Trophoblast cell (in vitro differentiated cells and primary cell): ENCODE results near the gene PSMD4.

Source experiments
- DNase-seq, 2 donors: peaks; one replicate each; pipeline ENCODE4 v3.0.0-alpha.2; 2016
- H2AFZ ChIP-seq: 2 replicates; pipeline ENCODE4 v1.6.1; 2013; ENCODE audit warnings: low read length, moderate library complexity, mild to moderate bottlenecking; ENCODE audit not compliant: insufficient read depth, poor library complexity
- H2AK5ac ChIP-seq: 2 replicates; pipeline ENCODE4 v1.6.1; 2013; ENCODE audit warnings: mild to moderate bottlenecking, low read length
- H2BK120ac ChIP-seq: 2 replicates; pipeline ENCODE4 v1.6.1; 2013; ENCODE audit warnings: low read length, mild to moderate bottlenecking, moderate library complexity; ENCODE audit not compliant: insufficient read depth, poor library complexity
- H2BK12ac ChIP-seq: 2 replicates; pipeline ENCODE4 v1.6.1; 2013; ENCODE audit warnings: mild to moderate bottlenecking, low read length, moderate library complexity
- H2BK5ac ChIP-seq: 2 replicates; pipeline ENCODE4 v1.6.1; 2013; ENCODE audit warnings: low read length, low read depth, moderate library complexity, mild to moderate bottlenecking; ENCODE audit not compliant: poor library complexity
- H3K14ac ChIP-seq: 2 replicates; pipeline ENCODE4 v1.6.1; 2013; ENCODE audit warnings: mild to moderate bottlenecking, low read length
- H3K18ac ChIP-seq: 2 replicates; pipeline ENCODE4 v1.6.1; 2013; ENCODE audit warnings: mild to moderate bottlenecking, low read length
- H3K23ac ChIP-seq: 2 replicates; pipeline ENCODE4 v1.6.1; 2013; ENCODE audit warnings: low read length
- H3K27ac ChIP-seq: 2 replicates; pipeline ENCODE4 v1.5.1; 2013; ENCODE audit warnings: low read depth, mild to moderate bottlenecking, inconsistent platforms, low read length, moderate library complexity
- H3K27me3 ChIP-seq: 2 replicates; pipeline ENCODE4 v1.6.1; 2013; ENCODE audit warnings: inconsistent platforms, mild to moderate bottlenecking, low read length, moderate library complexity; ENCODE audit not compliant: insufficient read depth
- H3K36me3 ChIP-seq, 2 experiments: 1 replicate in 1 of 2; 2 replicates in 1 of 2; pipeline ENCODE4 v1.6.1; 2013; ENCODE audit warnings: low read length in 2 of 2, mild to moderate bottlenecking in 2 of 2, moderate library complexity in 1 of 2; ENCODE audit not compliant: insufficient read depth in 2 of 2, control insufficient read depth in 1 of 2
- H3K4ac ChIP-seq: 2 replicates; pipeline ENCODE4 v1.6.1; 2013; ENCODE audit warnings: low read depth, mild to moderate bottlenecking, low read length, moderate library complexity
- H3K4me1 ChIP-seq, 2 experiments: 1 replicate in 1 of 2; 2 replicates in 1 of 2; pipeline ENCODE4 v1.6.1; 2013; ENCODE audit warnings: low read length in 2 of 2, mild to moderate bottlenecking in 2 of 2, moderate library complexity in 1 of 2; ENCODE audit not compliant: insufficient read depth in 2 of 2, control insufficient read depth in 1 of 2
- H3K4me2 ChIP-seq: 2 replicates; pipeline ENCODE4 v1.6.1; 2013; ENCODE audit warnings: inconsistent platforms, mild to moderate bottlenecking, low read length, moderate library complexity
- H3K4me3 ChIP-seq: 2 replicates; pipeline ENCODE4 v1.5.1; 2013; ENCODE audit warnings: mild to moderate bottlenecking, low read depth, low read length, inconsistent platforms
- H3K79me1 ChIP-seq: one replicate; pipeline ENCODE4 v1.6.1; 2013; ENCODE audit warnings: low read length
- H3K79me2 ChIP-seq: 2 replicates; pipeline ENCODE4 v1.6.1; 2013; ENCODE audit warnings: low read length, mild to moderate bottlenecking; ENCODE audit not compliant: control insufficient read depth, insufficient read depth, poor library complexity
- H3K9ac ChIP-seq: 2 replicates; pipeline ENCODE4 v1.6.1; 2013; ENCODE audit warnings: mild to moderate bottlenecking, low read length
- H3K9me3 ChIP-seq: 2 replicates; pipeline ENCODE4 v1.6.1; 2013; ENCODE audit warnings: low read depth, mild to moderate bottlenecking, control low read depth, inconsistent platforms, low read length; ENCODE audit not compliant: insufficient read depth
- H4K12ac ChIP-seq: 2 replicates; pipeline ENCODE4 v1.6.1; 2013; ENCODE audit warnings: low read depth, mild to moderate bottlenecking, low read length, moderate library complexity
- H4K8ac ChIP-seq: 2 replicates; pipeline ENCODE4 v1.6.1; 2013; ENCODE audit warnings: low read depth, mild to moderate bottlenecking, low read length, moderate library complexity
- H4K91ac ChIP-seq: one replicate; pipeline ENCODE4 v1.6.1; 2013; ENCODE audit warnings: low read depth, mild to moderate bottlenecking, low read length, moderate library complexity
- WGBS: extraction: QIAGEN DNeasy Blood & Tissue Kit; methylation state at CpG from one replicate; pipeline ENCODE4 v1.1.7; 2013; ENCODE audit warnings: missing lambda C conversion rate; ENCODE audit not compliant: insufficient read length, insufficient coverage; ENCODE audit errors: extremely low coverage; 5-methylcytosine and 5-hydroxymethylcytosine counted together

The PSMD4 gene

DNA sequence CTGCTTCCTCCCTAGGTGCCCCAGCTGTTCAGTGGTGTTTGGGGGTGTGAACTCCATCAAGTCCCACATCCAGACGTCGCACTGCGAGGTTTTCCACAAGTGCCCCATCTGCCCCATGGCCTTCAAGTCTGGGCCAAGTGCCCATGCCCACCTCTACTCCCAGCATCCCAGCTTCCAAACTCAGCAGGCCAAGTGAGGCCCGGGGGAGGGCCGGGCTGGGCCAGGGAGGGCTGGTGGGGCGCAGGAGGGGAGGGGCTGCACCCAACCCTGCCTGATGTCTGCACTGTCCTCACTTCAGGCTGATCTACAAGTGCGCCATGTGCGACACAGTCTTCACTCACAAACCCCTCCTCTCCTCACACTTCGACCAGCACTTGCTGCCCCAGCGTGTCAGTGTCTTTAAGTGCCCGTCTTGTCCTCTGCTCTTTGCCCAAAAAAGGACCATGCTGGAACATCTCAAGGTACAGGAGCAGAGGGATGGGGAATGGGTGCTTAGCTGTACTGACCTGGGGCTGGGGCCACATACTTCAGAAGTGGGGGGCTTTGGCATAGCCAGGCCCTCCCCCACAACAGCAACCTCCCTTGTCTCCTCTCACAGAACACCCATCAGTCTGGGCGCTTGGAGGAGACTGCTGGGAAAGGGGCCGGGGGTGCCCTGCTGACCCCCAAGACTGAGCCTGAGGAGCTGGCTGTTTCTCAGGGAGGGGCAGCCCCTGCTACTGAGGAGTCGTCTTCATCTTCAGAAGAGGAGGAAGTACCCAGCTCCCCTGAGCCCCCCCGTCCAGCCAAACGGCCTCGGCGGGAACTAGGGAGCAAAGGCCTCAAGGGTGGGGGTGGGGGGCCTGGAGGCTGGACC is 34.8 kb downstream of the PSMD4 start:
- no peak overlapping the region for H3K27ac ChIP-seq

DNA sequence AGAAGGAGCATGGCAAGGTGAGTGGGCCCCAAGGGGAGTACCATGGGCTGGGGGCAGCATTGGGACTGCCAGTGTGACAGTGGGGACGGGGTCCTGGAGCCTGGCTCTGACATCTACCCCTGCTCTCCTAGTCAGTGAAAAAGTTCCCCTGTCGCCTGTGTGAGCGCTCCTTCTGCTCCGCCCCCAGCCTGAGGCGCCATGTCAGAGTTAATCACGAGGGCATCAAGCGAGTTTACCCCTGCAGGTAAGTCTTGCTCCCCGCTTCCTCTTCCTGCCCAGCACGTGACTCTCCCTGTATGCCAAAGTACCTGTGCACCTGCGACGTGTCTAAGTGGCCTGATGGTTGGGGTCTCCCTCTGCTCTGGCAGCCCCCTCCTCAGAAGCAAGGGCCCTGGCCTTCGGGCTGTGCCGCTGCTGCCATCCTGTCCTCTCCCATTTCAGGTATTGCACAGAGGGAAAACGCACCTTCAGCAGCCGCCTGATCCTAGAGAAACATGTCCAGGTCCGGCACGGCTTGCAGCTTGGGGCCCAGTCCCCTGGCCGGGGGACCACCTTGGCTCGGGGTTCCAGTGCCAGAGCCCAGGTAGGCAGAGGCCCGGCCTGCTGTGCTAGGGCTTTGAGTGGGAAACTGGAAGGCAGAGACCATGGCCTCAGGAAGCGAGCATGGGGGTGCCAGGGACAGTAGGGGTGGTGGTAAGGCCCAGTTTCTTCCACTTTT is 35.6 kb downstream of the PSMD4 start:
- Histone ChIP-seq H2BK120ac (no peak overlapping the region), H3K79me2 (no peaks in the 10 kb centered on the region), H3K4me3 (no peak overlapping the region), H3K18ac (no peak overlapping the region), H3K4ac (no peak overlapping the region), H3K9ac (no peak overlapping the region), H4K91ac (no peak overlapping the region), H2BK12ac (no peak overlapping the region), H3K79me1 (no peaks in the 10 kb centered on the region), H3K9me3 (no peaks in the 10 kb centered on the region), H2AK5ac (no peak overlapping the region), H3K4me1 (no peaks in the 10 kb centered on the region), H2BK5ac (no peak overlapping the region), H3K4me2 (no peak overlapping the region), H3K23ac (no peak overlapping the region), H3K27me3 (no peaks in the 10 kb centered on the region), H3K27ac (no peak overlapping the region), H4K8ac (no peak overlapping the region), H4K12ac (no peak overlapping the region), H3K14ac (no peak overlapping the region), H3K36me3 (peaks cover 81 to 87% of the 10 kb centered on the region in 2 experiments), H2AFZ (no peak overlapping the region)
- WGBS: no CpG with 5 or more reads among the region's 21 CpGs
- DNase-seq: peak; percentile 24 to 51

More for the DNA sequence above, 34.8 kb downstream of the PSMD4 start:
- H3K9me3 ChIP-seq: no peaks in the 10 kb centered on the region
- H3K27me3 ChIP-seq: no peaks in the 10 kb centered on the region
- WGBS: no CpG with 5 or more reads among the region's 18 CpGs
- H3K4ac ChIP-seq: no peak overlapping the region
- H3K14ac ChIP-seq: no peak overlapping the region
- H3K4me2 ChIP-seq: no peak overlapping the region
- no peak overlapping the region for H4K91ac ChIP-seq
- no peak overlapping the region for H2BK5ac ChIP-seq
- no peak for DNase-seq
- H3K4me3 ChIP-seq: no peak overlapping the region
- no peaks in the 10 kb centered on the region for H3K79me2 ChIP-seq
- H3K18ac ChIP-seq: no peak overlapping the region
- H3K36me3 ChIP-seq: peaks cover 80 to 84% of the 10 kb centered on the region in 2 experiments
- H4K8ac ChIP-seq: no peak overlapping the region
- H3K23ac ChIP-seq: no peak overlapping the region
- no peak overlapping the region for H3K9ac ChIP-seq
- H3K79me1 ChIP-seq: no peaks in the 10 kb centered on the region
- no peak overlapping the region for H2AFZ ChIP-seq
- no peaks in the 10 kb centered on the region for H3K4me1 ChIP-seq
- no peak overlapping the region for H2BK12ac ChIP-seq
- H4K12ac ChIP-seq: no peak overlapping the region
- no peak overlapping the region for H2AK5ac ChIP-seq
- no peak overlapping the region for H2BK120ac ChIP-seq

DNA sequence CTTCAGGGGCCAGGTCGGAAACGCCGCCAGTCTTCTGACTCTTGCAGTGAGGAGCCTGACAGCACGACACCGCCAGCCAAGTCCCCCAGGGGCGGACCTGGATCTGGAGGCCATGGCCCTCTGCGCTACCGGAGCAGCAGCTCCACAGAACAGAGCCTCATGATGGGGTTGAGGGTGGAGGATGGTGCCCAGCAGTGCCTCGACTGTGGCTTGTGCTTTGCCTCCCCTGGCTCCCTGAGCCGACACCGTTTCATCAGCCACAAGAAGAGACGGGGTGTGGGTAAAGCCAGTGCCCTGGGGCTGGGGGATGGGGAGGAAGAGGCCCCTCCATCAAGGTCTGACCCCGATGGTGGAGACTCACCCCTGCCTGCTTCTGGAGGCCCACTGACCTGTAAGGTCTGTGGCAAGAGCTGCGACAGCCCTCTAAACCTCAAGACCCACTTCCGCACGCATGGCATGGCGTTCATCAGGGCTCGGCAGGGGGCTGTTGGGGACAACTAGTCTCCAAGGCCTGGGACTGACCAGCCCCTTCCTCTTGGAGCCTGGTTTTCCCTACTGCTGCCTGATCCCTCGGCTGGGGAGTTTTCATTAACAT is 36.3 kb downstream of the PSMD4 start:
- Histone ChIP-seq H4K8ac (no peak overlapping the region), H3K79me2 (no peaks in the 10 kb centered on the region), H3K27me3 (no peaks in the 10 kb centered on the region), H3K36me3 (peaks cover 81 to 90% of the 10 kb centered on the region in 2 experiments), H3K9me3 (no peaks in the 10 kb centered on the region), H3K4ac (no peak overlapping the region), H3K14ac (no peak overlapping the region), H2AFZ (no peak overlapping the region), H3K27ac (no peak overlapping the region), H3K23ac (no peak overlapping the region), H3K18ac (no peak overlapping the region), H2BK12ac (no peak overlapping the region), H3K4me1 (no peaks in the 10 kb centered on the region), H2AK5ac (no peak overlapping the region), H2BK120ac (no peak overlapping the region), H2BK5ac (no peak overlapping the region), H3K9ac (no peak overlapping the region), H3K4me3 (no peak overlapping the region), H4K91ac (no peak overlapping the region), H3K4me2 (no peak overlapping the region), H3K79me1 (no peaks in the 10 kb centered on the region), H4K12ac (no peak overlapping the region)
- DNase-seq: no peak
- no CpG with 5 or more reads among the region's 19 CpGs for WGBS

DNA sequence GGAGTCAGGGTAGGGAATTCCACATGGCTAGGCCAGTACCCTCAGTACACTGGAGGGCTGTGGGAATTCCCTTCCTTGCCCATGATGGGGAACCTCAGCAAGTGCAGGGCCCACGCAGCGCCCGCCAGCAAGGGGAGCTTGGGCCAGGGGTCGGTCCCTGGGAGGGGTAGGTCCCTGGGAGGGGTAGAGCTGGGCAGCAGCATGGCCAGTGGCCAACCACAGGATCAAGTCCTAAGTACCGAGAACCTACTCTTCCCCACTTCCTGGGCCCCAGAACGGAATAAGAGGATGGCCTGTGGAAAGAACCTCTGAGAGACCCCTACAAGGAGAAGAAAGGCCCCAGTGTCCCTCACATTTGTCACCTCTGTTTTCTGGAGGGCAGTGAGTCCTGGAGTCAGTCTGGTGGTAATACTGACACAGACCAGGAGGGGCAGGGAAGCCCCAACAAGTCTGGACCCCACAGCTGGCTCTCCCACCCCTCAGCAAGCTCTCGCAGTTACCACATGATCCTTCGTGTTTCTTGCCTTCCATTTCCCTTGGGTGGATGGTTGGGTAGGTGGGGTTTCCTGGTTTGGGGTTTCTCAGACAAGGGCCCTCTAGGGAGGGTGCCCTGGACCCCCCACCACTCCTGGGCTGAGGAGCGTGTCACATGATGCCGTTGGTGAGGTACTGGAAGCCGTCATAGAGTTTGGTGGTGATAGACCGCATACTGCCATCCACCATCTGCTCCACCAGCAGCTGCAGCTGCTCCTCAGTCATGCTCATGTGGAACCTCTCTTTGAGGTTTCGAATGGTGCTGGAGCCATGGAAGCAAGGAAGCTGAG is 37.9 kb downstream of the PSMD4 start:
- Histone ChIP-seq H3K79me1 (no peaks in the 10 kb centered on the region), H3K4me1 (no peaks in the 10 kb centered on the region), H2AK5ac (no peak overlapping the region), H3K36me3 (peaks cover 79 to 82% of the 10 kb centered on the region in 2 experiments), H3K4ac (no peak overlapping the region), H2BK12ac (no peak overlapping the region), H3K18ac (no peak overlapping the region), H3K4me3 (no peak overlapping the region), H4K8ac (no peak overlapping the region), H3K9ac (no peak overlapping the region), H3K23ac (no peak overlapping the region), H4K12ac (no peak overlapping the region), H2BK5ac (no peak overlapping the region), H4K91ac (no peak overlapping the region), H3K9me3 (no peaks in the 10 kb centered on the region), H3K79me2 (no peaks in the 10 kb centered on the region), H3K27me3 (no peaks in the 10 kb centered on the region), H2AFZ (no peak overlapping the region), H3K14ac (no peak overlapping the region), H3K4me2 (no peak overlapping the region), H3K27ac (no peak overlapping the region), H2BK120ac (no peak overlapping the region)
- no CpG with 5 or more reads among the region's 13 CpGs for WGBS
- no peak for DNase-seq
